ENCODE data around the gene CASP4. TPM values are rescaled to one million over a fixed set of nuclear protein-coding genes. Genes with fewer than 3 reads are reported as not detected.

CASP4 gene
- total RNA-seq, 2 donors from 2014 or later: 27.6 to 29.8 TPM

DNA sequence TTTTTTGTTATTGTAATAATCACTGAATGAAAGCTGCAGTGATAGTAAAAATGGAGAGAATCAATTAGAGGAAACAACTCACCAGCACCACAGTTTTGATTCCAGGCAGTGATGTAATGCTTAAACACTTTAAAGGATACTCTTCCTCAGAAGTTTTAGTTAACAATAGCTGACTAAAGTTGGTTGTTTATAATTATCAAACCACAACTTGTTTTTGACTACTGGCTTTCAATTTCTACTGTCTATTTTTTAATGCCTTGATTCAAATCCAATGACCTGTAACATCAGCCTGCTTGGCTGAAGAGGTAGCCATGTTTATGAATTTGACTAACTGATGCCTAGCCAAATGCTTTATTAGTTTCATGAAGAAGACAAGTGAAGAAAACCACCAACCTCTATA lies 51.9 kb downstream of the CASP4 start:
- H3K4me3 ChIP-seq: no peak overlapping the region
- no peak overlapping the region for H3K9ac ChIP-seq (ENCODE audit: low read depth in 2 of 2, low read length in 2 of 2)
- H3K4me1 ChIP-seq: no peaks in the 10 kb centered on the region
- H3K36me3 ChIP-seq: no peaks in the 10 kb centered on the region
- no peak for DNase-seq
- H3K27me3 ChIP-seq: no peaks in the 10 kb centered on the region
- TF ChIP-seq, protein P1, sequence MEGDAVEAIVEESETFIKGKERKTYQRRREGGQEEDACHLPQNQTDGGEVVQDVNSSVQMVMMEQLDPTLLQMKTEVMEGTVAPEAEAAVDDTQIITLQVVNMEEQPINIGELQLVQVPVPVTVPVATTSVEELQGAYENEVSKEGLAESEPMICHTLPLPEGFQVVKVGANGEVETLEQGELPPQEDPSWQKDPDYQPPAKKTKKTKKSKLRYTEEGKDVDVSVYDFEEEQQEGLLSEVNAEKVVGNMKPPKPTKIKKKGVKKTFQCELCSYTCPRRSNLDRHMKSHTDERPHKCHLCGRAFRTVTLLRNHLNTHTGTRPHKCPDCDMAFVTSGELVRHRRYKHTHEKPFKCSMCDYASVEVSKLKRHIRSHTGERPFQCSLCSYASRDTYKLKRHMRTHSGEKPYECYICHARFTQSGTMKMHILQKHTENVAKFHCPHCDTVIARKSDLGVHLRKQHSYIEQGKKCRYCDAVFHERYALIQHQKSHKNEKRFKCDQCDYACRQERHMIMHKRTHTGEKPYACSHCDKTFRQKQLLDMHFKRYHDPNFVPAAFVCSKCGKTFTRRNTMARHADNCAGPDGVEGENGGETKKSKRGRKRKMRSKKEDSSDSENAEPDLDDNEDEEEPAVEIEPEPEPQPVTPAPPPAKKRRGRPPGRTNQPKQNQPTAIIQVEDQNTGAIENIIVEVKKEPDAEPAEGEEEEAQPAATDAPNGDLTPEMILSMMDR (IDR thresholded peaks at IDR 0.05): no peak
- intact Hi-C loops (cut with DNase I): no loop called here
- peak overlapping the region; percentile 23 for H3K27ac ChIP-seq
- H3K9me3 ChIP-seq: no peaks in the 10 kb centered on the region

- Histone ChIP-seq H3K36me3 (no peaks in the 10 kb centered on the region), H3K9ac (ENCODE audit: low read depth in 2 of 2, low read length in 2 of 2) (no peak overlapping the region), H3K27me3 (no peaks in the 10 kb centered on the region), H3K9me3 (no peaks in the 10 kb centered on the region), H3K27ac (no peak overlapping the region), H3K4me3 (no peak overlapping the region), H3K4me1 (no peaks in the 10 kb centered on the region)
- TF ChIP-seq, protein P1 (IDR thresholded peaks at IDR 0.05): no peak
- DNase-seq: no peak
- intact Hi-C loops (cut with DNase I): no loop called here
These were observed 56.3 kb downstream of the CASP4 start for GRCh38 chr11:104912102-104912501.

DNA sequence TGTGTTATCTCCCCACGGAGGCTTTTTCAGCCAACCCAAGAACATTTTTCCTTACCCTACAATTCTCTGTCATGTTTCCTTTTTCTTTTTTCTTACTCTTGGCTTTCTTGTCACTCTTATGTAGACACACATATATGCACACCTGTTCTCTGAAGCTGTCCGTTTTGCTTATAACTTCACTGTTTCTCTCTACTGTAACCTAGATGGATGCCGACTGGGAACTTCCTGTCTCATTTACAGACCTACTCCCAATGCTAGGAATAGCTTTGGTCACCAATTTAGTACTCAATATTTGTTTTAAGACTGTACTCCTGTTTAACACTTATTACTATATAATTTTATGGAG lies 60.2 kb downstream of the CASP4 start:
- no peak overlapping the region for H3K9ac ChIP-seq (ENCODE audit: low read depth in 2 of 2, low read length in 2 of 2)
- intact Hi-C loops (cut with DNase I): no loop called here
- no peaks in the 10 kb centered on the region for H3K4me1 ChIP-seq
- H3K36me3 ChIP-seq: no peaks in the 10 kb centered on the region
- no peak overlapping the region for H3K4me3 ChIP-seq
- H3K9me3 ChIP-seq: no peaks in the 10 kb centered on the region
- DNase-seq: no peak
- H3K27ac ChIP-seq: no peak overlapping the region
- TF ChIP-seq, protein P1 (IDR thresholded peaks at IDR 0.05): no peak
- H3K27me3 ChIP-seq: no peaks in the 10 kb centered on the region

GRCh38 chr11:104907521-104908185 lies 60.7 kb downstream of the CASP4 start:
- no peak overlapping the region for H3K27ac ChIP-seq
- intact Hi-C loops (cut with DNase I): no loop called here

DNA sequence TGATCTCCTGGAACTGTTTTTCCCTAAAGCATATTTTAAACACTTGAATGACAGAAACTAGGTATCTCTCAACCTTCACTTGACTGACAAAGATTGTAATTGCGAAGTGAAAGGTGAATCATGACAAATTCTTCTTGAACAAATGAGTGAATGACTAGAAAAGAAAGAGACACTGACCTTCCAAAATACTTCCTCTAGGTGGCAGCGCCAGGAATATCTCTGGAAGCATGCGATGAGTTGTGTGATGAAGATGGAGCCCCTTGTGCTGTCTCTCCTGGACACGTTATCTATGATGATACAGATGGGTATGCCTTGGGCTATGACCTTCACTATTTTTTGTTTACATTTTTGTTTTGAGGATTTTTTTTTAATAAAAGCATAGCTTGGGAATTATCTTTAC lies 63.1 kb downstream of the CASP4 start:
- Histone ChIP-seq H3K27ac (no peak overlapping the region), H3K9ac (ENCODE audit: low read depth in 2 of 2, low read length in 2 of 2) (no peak overlapping the region), H3K4me1 (no peaks in the 10 kb centered on the region), H3K27me3 (no peaks in the 10 kb centered on the region), H3K9me3 (no peaks in the 10 kb centered on the region), H3K36me3 (no peaks in the 10 kb centered on the region), H3K4me3 (no peak overlapping the region)
- intact Hi-C loops (cut with DNase I): no loop called here
- no peak for DNase-seq
- TF ChIP-seq, protein P1 (IDR thresholded peaks at IDR 0.05): no peak

More at GRCh38 chr11:104907521-104908185, 60.7 kb downstream of the CASP4 start:
- no peak for DNase-seq
- TF ChIP-seq, protein P1 (IDR thresholded peaks at IDR 0.05): no peak
- Histone ChIP-seq H3K9ac (ENCODE audit: low read depth in 2 of 2, low read length in 2 of 2) (no peak overlapping the region), H3K9me3 (no peaks in the 10 kb centered on the region), H3K4me3 (no peak overlapping the region), H3K27me3 (no peaks in the 10 kb centered on the region), H3K36me3 (no peaks in the 10 kb centered on the region), H3K4me1 (no peaks in the 10 kb centered on the region)
